ENCODE measurements around the gene PRCP. TPM values are rescaled to one million over a fixed set of nuclear protein-coding genes. Genes with fewer than 3 reads are reported as not detected.
A peak's percentile ranks its signal among the peaks of the same experiment; 100 is the strongest.
"Not testable (repeated sequence)": the region's sequence is repeated elsewhere in the genome, so short reads cannot be mapped to it uniquely, and the experiment has no call there.

PRCP gene
- polyA plus RNA-seq, 6 donors from 2014 or later, result 133 to 176 (median 152) TPM

- ATAC-seq (ENCODE audit: low read depth in 2 of 2), result no peak
- peaks cover 36 to 80% (median 43%) of the 10 kb centered on the region in 3 donors for H3K4me1 Mint-ChIP-seq
- peaks cover 0 to 8% of the 10 kb centered on the region in 2 donors for H3K36me3 Mint-ChIP-seq
- peak overlapping the region in 5 of 8 donors; percentile 53 to 79 (median 61) for H3K4me3 Mint-ChIP-seq
- no peak for DNase-seq
- H3K27ac Mint-ChIP-seq, result peak overlapping the region; percentile 61 to 94 (median 84)
- H3K27me3 Mint-ChIP-seq, result no peaks in the 10 kb centered on the region
- H3K9me3 Mint-ChIP-seq, result no peaks in the 10 kb centered on the region
Observed at GRCh38 chr11:82929121-82929520, 28.9 kb upstream of the PRCP start.

GRCh38 chr11:82927264-82927880, 27.1 kb upstream of the PRCP start:
- peak; percentile 56 for DNase-seq
- H3K4me3 Mint-ChIP-seq, result peak overlapping the region; percentile 40 to 78 (median 67)
- H3K36me3 Mint-ChIP-seq, result peaks cover 0 to 4% of the 10 kb centered on the region in 2 donors
- no peaks in the 10 kb centered on the region for H3K9me3 Mint-ChIP-seq
- H3K27ac Mint-ChIP-seq, result peak overlapping the region; percentile 54 to 89 (median 78)
- peaks cover 47 to 82% (median 49%) of the 10 kb centered on the region in 3 donors for H3K4me1 Mint-ChIP-seq
- ATAC-seq (ENCODE audit: low read depth in 2 of 2), result peak; percentile 70 to 76
- no peaks in the 10 kb centered on the region for H3K27me3 Mint-ChIP-seq

- Mint-ChIP-seq H3K27ac (peak overlapping the region in 5 of 6 donors; percentile 41 to 96 (median 84)), H3K4me1 (peaks cover 51 to 86% (median 59%) of the 10 kb centered on the region in 3 donors), H3K4me3 (peak overlapping the region in 7 of 8 donors; percentile 6 to 73 (median 57)), H3K27me3 (no peaks in the 10 kb centered on the region), H3K36me3 (peaks cover 9 to 17% of the 10 kb centered on the region in 2 donors), H3K9me3 (peaks cover 2 to 7% (median 4%) of the 10 kb centered on the region in 7 donors)
- DNase-seq (no peak), ATAC-seq (ENCODE audit: low read depth in 2 of 2) (peak; percentile 71 to 77)
Observed at GRCh38 chr11:82924522-82925224, 24.4 kb upstream of the PRCP start.

DNA sequence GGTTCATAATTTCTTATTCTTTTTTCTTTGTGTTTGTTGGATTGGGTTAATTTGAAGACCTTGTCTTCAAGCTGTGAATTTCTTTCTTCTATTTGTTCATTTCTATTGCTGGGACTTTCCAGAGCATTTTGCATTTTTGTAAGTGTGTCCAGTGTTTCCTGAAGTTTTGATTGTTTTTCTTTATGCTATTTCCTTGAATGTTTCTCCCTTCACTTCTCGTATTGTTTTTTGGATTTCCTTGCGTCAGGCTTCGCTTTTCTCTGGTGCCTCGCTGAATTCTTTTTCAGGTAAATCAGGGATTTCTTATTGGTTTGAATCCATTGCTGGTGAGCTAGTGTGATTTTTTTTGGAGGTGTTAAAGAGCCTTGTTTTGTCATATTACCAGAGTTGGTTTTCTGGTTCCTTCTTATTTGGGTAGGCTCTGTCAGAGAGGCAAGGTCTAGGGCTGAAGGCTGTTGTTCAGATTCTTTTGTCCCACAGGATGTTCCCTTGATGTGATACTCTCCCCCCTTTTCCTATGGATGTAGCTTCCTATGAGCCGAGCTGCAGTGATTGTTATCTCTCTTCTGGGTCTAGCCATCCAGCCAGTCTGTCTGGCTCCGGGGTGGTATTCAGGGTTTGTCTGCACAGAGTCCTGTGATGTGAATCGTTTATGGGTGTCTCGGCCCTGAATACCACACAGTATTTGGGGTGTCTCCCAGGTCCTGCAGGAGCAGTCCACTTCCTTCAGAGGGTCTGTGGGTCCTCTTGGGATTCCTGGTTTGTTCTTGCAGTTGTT, 22.4 kb upstream of the PRCP start:
- not testable (repeated sequence) for H3K27me3 Mint-ChIP-seq; ATAC-seq (ENCODE audit: low read depth in 2 of 2); DNase-seq
- peaks cover 17 to 32% of the 10 kb centered on the region in 2 donors for H3K36me3 Mint-ChIP-seq
- H3K27ac Mint-ChIP-seq, result peak overlapping the region; percentile 89 to 96 (median 94)
- peak overlapping the region; percentile 37 to 83 (median 74) for H3K4me3 Mint-ChIP-seq
- peaks cover 56 to 80% (median 68%) of the 10 kb centered on the region in 3 donors for H3K4me1 Mint-ChIP-seq
- peaks cover 8 to 24% (median 19%) of the 10 kb centered on the region in 7 donors for H3K9me3 Mint-ChIP-seq

- H3K27ac Mint-ChIP-seq, result peak overlapping the region; percentile 86 to 97 (median 95)
- peaks cover 17 to 34% of the 10 kb centered on the region in 2 donors for H3K36me3 Mint-ChIP-seq
- peak overlapping the region; percentile 32 to 89 (median 80) for H3K4me3 Mint-ChIP-seq
- DNase-seq (peak; percentile 66), ATAC-seq (ENCODE audit: low read depth in 2 of 2) (peak; percentile 19 to 43)
- H3K27me3 Mint-ChIP-seq, result not testable (repeated sequence)
- H3K9me3 Mint-ChIP-seq, result peaks cover 8 to 27% (median 19%) of the 10 kb centered on the region in 7 donors
- H3K4me1 Mint-ChIP-seq, result peaks cover 48 to 72% (median 62%) of the 10 kb centered on the region in 3 donors
Observed at GRCh38 chr11:82920227-82920626, 20.0 kb upstream of the PRCP start.

- H3K4me3 Mint-ChIP-seq, result peak overlapping the region; percentile 32 to 89 (median 80)
- peak overlapping the region; percentile 86 to 97 (median 95) for H3K27ac Mint-ChIP-seq
- DNase-seq; H3K27me3 Mint-ChIP-seq; ATAC-seq (ENCODE audit: low read depth in 2 of 2): not testable (repeated sequence)
- peaks cover 8 to 27% (median 19%) of the 10 kb centered on the region in 7 donors for H3K9me3 Mint-ChIP-seq
- H3K4me1 Mint-ChIP-seq, result peaks cover 45 to 68% (median 62%) of the 10 kb centered on the region in 3 donors
- H3K36me3 Mint-ChIP-seq, result peaks cover 17 to 34% of the 10 kb centered on the region in 2 donors
Observed at GRCh38 chr11:82919786-82920185, 19.6 kb upstream of the PRCP start.

DNA sequence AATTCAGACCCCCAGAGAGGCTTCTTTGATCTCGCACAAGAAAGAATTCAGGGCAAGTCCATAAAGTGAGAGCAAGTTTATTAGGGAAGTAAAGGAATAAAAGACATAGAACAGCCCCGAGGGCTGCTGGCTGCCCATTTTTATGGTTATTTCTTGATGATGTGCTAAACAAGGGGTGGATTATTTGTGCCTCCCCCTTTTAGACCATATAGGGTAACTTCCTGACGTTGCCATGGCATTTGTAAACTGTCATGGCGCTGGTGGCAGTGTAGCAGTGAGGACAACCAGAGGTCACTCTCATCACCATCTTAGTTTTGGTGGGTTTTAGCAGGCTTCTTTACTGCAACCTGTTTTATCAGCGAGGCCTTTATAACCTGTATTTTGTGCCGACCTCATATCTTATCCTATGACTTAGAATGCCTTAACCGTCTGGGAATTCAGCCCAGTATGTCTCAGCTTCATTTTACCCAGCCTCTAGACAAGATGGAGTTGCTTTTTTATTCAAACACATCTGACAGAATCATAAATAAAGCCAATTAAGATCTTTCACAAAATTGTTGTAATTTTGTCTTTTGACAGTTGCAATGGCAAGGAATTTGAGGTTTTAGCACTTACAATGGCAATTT, 8.9 kb upstream of the PRCP start:
- ATAC-seq (ENCODE audit: low read depth in 2 of 2) (no peak), DNase-seq (no peak)
- Mint-ChIP-seq H3K4me1 (peaks cover 21 to 45% (median 28%) of the 10 kb centered on the region in 3 donors), H3K9me3 (peaks cover 0 to 14% (median 6%) of the 10 kb centered on the region in 7 donors), H3K27ac (peak overlapping the region; percentile 21 to 90 (median 66)), H3K4me3 (peak overlapping the region in 1 of 8 donors; percentile 32), H3K27me3 (no peaks in the 10 kb centered on the region), H3K36me3 (peaks cover 6 to 8% of the 10 kb centered on the region in 2 donors)

GRCh38 chr11:82908311-82908710, 8.1 kb upstream of the PRCP start:
- H3K27ac Mint-ChIP-seq, result peak overlapping the region; percentile 26 to 90 (median 78)
- ATAC-seq (ENCODE audit: low read depth in 2 of 2) (no peak), DNase-seq (no peak)
- H3K27me3 Mint-ChIP-seq, result no peaks in the 10 kb centered on the region
- H3K9me3 Mint-ChIP-seq, result peaks cover 0 to 14% (median 6%) of the 10 kb centered on the region in 7 donors
- H3K36me3 Mint-ChIP-seq, result peaks cover 6 to 8% of the 10 kb centered on the region in 2 donors
- peak overlapping the region in 3 of 8 donors; percentile 36 to 54 (median 47) for H3K4me3 Mint-ChIP-seq
- H3K4me1 Mint-ChIP-seq, result peaks cover 21 to 45% (median 28%) of the 10 kb centered on the region in 3 donors

DNA sequence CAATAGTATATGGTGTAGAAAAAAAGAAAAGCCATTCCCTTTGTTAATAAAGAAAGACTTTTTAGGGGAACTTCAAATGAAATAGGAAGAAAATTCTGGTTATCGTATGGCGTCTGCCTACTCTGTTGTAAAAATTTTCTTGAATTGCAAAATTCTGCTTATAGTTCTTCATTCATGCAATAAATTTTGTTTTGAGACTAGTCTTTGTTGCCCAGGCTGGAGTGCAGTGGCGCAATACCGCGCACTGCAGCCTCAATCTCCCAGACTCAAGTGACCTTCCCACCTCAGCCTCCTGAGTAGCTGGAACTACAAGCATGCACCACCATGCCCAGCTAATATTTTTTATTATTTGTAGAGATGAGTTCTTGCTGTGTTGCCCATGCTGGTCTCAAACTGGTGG, 7.1 kb upstream of the PRCP start:
- H3K27ac Mint-ChIP-seq, result peak overlapping the region in 4 of 6 donors; percentile 26 to 90 (median 86)
- H3K36me3 Mint-ChIP-seq, result peaks cover under 1 to 2% of the 10 kb centered on the region in 2 donors
- H3K4me1 Mint-ChIP-seq, result peaks cover 24 to 49% (median 33%) of the 10 kb centered on the region in 3 donors
- H3K4me3 Mint-ChIP-seq, result peak overlapping the region in 2 of 8 donors; percentile 4 to 23
- peaks cover 0 to 9% (median 5%) of the 10 kb centered on the region in 7 donors for H3K9me3 Mint-ChIP-seq
- ATAC-seq (ENCODE audit: low read depth in 2 of 2), result no peak
- no peak for DNase-seq
- H3K27me3 Mint-ChIP-seq, result no peaks in the 10 kb centered on the region

DNA sequence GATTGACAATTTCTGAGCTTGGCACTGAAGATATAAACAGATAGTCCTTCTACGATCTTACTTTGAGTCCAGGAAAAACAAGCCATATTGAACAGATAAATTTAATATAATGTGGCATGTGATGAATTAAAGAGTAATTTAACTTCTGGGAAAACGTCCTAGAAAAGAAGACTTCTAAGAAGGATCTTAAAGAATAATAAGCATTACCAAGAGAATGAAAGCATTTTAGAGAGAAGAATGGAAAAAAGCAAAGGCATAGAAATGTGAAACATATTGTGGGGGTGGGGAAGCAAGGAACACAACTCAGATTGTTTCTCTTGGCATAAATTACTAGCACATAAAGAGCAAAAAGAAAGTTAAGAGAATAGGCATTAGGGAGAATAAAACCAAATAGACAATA, 6.7 kb upstream of the PRCP start:
- H3K4me3 Mint-ChIP-seq, result peak overlapping the region in 3 of 8 donors; percentile 4 to 30 (median 5)
- peak overlapping the region in 4 of 6 donors; percentile 1 to 58 (median 18) for H3K27ac Mint-ChIP-seq

DNA sequence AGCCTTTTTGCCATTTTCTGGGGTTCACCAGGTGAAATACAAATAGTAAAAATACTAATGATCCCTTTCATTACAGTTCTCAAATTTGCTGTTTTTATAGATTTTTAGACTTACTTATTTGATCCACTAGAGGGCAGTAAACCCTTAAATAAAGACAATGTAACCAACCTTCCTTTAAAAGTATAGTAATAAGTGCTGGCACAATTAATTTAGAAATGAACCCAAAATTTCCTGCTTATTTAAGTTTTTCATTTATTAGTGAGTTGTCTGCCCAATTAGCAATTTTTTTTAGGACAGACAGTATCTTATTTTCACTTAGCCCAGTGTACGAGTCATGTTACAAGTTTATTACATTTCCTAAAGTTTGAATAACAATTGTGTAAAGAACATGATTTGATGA, 6.0 kb upstream of the PRCP start:
- peak overlapping the region in 2 of 6 donors; percentile 1 to 56 for H3K27ac Mint-ChIP-seq
- H3K4me1 Mint-ChIP-seq, result peaks cover 31 to 60% (median 39%) of the 10 kb centered on the region in 3 donors
- no peaks in the 10 kb centered on the region for H3K36me3 Mint-ChIP-seq
- no peaks in the 10 kb centered on the region for H3K27me3 Mint-ChIP-seq
- H3K9me3 Mint-ChIP-seq, result no peaks in the 10 kb centered on the region
- peak overlapping the region in 1 of 8 donors; percentile 56 for H3K4me3 Mint-ChIP-seq
- peak; percentile 33 for DNase-seq
- no peak for ATAC-seq (ENCODE audit: low read depth in 2 of 2)

More for the DNA sequence above, 6.7 kb upstream of the PRCP start:
- ATAC-seq (ENCODE audit: low read depth in 2 of 2), result no peak
- H3K36me3 Mint-ChIP-seq, result no peaks in the 10 kb centered on the region
- no peak for DNase-seq
- H3K9me3 Mint-ChIP-seq, result peaks cover 0 to 6% (median 5%) of the 10 kb centered on the region in 7 donors
- no peaks in the 10 kb centered on the region for H3K27me3 Mint-ChIP-seq
- peaks cover 28 to 53% (median 35%) of the 10 kb centered on the region in 3 donors for H3K4me1 Mint-ChIP-seq

GRCh38 chr11:82903843-82904586, 3.8 kb upstream of the PRCP start:
- ATAC-seq (ENCODE audit: low read depth in 2 of 2), result no peak
- no peak for DNase-seq
- Mint-ChIP-seq H3K9me3 (no peaks in the 10 kb centered on the region), H3K27ac (no peak overlapping the region), H3K36me3 (no peaks in the 10 kb centered on the region), H3K27me3 (no peaks in the 10 kb centered on the region), H3K4me1 (peaks cover 45 to 57% (median 55%) of the 10 kb centered on the region in 3 donors), H3K4me3 (peak overlapping the region in 1 of 8 donors; percentile 44)
